ENCODE measurements around the gene ODC1.

Gene ODC1

DNA sequence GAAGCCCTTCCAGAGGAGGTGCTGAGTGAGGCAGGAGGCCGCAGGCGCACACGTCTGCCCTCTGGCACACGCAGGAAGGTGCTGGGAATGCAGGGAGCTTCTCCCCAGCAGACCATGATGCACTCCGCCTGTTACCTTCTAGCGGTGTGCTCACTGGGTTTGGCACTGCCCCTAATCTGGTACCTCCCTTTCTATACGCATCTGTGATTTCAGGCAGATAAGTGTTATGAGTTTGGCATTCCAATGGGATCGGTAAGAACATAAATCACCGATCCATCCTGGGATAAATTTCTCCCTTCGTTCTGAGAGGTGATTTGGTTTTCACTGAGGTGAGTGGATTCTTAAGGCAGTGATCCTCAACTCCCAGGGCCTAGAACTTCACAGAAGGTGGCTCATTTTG lies 34.6 kb downstream of the ODC1 start:
- DNase-seq: no peak

DNA sequence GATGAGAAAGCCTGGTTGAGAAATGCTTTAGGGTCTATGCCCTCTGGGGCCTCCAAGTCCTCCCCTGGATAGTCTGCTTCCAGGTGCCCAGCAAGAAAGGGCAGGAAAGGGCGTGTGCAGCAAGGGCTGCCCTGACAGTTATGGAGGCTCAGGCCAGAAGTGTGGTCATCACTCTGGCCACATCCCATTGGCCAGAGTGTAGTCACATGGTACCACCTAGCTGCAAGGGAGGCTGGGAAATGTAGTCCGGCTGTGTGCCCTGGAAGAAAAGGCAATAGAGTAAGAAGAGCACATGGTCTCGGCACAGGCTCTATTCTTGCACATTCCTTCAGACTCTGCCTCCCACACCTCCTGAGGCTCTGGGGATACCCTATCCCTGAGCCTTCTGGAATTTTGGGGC lies 35.7 kb downstream of the ODC1 start:
- DNase-seq: no peak

DNA sequence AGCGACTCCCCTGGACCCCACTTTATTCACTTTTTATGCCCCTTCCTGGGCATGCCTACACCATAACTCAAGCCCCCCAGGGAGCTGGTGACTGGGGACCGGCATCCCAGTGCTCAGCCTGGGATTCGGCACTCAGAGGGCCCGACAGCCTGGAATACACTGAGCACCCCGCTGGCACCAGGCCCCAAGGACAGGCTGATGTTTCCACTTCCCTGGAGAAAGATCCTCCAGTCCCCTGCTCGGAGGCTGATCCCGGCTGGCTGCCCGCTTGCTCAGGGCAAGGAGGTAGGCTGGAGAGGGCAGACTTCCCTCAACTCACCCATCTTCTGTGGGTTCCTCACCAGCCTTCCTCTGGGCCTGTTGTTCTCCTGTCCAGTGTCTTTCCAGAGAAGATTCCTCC lies 36.6 kb downstream of the ODC1 start:
- no peak for DNase-seq

DNA sequence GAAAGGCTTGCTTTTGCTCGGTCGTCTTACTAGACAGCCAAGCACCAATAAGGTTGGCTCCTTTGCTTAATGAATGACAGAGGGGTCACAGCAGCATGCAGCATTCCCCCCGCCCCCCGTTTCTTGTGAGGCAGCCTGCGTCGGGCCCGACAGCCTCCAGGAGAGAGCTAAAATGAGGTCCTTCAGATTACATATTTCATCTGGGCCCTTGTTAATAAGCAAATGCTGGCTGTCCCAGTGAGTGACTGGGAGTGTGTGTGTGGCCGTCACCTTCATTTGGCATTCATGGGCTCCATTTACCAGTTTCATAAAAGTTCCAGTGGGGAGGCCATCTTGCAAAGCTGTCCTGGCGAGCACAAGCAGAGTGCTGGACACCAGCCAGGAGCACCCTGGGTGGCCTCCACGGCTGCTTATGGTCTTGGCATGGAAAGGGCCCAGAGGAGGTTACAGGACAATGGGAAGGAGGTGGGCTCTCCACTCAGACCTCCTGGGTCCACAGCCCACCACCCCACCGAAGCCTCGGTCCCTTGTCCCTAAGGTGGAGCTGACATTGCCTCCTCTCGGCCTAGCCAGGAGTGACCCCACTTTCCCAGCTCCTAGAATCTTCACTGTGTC lies 37.2 kb downstream of the ODC1 start:
- no peak for DNase-seq

DNA sequence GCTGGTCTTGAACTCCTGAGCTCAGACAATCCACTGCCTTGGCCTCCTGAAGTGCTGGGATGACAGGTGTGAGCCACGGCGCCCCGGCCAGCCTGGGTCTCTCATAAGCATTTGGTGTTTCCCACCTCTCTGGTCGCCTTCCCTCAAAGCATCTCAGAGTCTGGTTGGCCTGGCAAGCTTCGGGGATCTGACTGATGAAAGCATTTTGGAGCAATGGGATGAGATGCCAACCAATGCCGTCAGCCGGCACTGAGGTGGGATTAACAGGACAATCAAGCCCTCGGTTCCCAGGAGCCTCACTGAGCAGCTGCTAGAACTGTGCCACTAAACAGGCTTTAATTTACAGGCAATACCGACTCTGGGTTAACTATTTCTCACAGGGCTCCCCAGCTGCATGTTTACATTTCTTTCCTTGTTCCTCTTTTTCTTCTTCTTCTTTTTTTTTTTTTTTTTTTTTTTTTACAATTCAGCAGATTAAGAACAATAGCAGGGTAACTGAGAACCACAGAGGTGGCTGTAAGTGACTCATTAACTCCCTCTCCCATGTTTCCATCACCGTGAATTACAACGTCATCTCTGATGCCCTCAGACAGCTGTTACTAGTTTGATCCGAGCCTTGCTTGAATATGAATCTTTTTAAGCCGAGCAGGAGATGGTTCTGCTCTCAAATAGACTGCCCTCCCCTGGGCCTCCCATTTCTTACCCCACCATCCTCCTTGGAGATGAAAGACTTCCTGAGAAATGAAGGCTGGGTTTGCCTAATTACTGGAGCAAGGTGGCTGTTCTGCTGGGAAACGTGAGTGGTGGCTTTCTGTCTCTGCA lies 37.9 kb downstream of the ODC1 start:
- peak; percentile 92 for DNase-seq

DNA sequence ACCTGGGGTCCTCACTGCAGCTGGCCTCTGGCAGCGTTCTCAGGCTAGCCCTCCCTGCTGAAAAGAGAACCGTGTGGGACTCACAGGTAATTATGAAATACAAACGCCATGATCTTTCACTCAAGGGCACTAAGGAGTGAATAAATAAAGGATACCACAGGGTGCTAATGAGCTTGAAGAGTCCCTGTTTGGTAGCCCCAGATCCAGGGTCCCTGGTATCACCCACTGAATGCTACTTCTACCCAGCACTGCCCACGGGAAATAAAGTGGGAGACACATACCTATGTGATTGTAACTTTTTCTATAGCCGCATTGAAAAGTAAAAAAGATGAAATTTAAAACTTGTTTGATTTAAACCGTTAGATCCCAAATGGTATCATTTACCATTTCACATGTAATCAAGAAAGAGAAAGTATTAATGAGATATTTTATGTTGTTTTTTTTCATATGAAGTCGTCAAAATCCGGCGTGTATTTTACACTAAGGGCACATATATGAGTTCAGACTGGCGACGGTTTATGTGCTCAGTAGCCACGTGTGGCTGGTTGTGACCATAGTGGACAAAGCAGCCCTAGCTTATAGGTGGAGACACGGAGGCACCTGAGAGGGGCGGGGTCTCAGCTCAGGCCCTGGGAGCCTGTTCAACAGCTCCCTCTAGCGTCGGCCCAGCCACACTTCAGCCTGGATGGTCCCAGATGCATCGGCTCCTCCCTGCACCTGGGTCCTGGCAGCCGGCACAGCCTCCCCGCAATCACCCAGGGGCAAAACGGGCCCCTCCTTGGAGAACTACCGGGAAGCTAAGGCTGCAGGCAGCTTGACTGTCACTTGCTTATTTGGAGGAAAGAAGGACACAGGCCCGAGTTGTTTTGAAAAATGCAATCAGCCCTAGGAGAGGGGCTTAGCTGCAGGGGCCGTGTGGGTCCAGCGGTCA lies 39.2 kb downstream of the ODC1 start:
- DNase-seq: no peak

DNA sequence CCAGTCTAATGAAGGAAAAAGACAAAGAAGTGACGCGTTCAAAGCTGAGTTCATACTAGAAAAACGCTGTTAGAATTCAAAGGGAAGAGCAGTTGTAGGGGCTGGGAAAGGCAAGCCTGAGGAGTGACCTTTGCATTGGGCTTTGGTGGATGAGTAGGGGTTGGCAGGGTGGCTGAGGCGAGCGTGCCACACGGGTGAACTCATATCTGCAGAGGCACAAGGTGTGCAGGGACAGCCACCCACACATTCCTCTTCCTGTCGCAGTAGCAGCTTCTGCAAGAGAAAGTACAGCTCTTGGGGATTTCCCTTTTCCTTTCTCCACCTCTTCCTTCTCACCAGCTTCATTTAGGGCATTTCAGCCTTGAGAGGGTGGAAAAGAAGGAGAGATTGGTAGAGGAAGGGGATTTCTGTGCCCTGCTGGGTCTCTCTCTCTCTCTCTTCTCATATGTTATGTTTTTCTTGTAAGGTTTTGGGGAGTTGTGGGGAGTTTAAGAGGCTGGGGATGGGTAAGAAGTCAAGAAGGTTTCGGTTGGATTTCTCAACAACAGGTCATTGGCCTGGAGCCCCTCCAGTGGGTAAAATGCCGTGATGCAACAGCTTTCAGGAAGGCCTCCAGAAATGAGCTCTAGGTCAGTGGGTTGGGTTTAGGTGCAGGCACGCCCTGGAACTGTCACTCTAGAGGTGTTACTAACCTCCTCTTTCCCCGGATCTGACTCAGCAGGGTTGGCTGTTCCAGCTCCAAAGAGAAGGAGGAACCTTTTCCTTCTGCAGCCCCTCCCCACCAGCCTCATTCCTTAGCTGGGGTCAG lies 40.1 kb downstream of the ODC1 start:
- DNase-seq: peak; percentile 79

DNA sequence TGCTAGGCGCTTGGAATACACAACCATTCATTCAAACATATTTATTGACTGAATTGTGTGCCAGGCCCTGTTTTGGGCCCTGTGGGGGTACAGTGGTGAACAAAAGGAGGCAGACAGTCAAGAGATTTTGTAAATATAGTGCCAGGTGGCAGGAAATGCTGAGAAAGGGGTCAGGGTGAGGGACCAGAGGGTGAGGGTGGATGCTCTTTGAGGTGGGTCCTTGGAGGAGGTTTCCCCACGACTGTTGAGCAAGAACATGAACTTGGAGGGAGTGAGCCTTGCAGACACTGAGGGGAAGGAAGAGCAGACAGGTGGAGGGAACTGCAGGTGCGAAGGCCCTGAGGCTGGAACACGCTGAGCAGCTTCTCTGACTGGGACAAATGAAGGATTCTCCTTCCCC lies 40.7 kb downstream of the ODC1 start:
- DNase-seq: no peak

DNA sequence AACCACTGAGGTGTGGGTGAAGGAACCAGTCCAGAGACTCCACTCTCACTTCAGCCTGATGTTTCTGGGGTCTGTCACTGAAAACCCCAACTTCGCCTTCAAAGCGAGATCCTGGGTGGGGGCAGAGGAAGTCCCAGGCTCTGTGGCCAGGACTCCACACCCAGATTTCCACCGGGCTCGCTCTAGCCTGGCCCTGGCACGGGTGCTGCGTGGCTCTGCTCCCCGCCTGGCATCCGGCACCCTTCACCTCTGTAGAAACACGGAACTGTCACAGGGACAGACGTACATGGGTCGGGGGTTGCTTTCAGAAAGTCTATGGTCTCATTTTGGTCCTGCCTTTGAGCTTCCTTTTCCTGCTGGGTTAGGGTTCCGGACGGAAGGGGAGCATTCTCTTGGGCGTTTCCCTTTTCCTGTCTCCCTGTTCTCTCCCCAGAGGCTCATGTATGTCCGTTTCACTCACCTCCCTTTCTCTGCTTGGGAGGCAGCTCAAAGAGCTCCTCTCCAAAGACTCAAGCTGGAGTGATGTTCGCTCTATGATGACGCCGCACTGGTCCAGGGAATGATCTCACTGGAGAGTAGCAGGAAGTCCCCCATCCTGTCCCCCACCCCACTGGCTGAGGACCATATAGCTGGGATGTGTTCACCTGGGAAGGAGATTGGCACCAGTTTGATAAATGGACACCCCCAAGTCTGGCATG lies 41.5 kb downstream of the ODC1 start:
- no peak for DNase-seq

DNA sequence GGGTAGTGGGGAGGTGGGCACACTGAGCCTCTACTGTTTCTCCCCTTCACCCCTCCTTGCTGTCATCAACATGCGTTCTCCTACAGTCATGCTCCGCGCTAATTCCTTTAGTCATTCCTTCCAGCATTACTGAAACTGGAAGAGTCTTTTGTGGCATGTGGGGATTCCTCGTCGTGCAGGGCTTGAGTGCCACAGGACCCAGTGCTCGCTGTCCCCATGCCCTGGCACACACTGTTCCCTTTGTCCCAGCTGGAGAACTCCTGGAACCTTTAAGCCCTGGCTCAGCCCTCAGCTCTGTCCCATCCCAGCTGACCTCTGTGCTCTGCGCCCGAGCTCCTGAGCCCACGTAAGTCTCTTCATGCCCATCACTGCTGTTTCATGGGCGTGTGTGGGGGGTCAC lies 42.1 kb downstream of the ODC1 start:
- no peak for DNase-seq

DNA sequence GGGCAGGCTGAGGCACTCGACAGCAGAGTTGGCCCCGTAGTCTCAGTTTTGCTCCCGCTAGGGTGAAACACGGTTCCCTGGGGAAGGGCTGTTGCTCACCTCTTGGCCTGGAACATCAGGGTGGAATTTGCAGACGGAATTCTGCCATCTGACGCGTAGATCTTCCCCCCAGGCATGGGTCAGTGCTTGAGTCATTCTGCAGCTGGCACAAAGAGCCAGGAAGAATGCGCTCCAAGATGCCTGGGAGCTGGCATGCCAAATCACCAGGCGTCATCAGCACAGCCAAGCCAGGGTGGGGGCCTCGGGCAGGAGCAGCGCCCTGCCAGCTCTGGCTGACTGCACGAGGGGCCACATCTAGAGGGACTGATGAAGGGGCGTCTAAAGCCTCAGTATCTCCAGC lies 42.7 kb downstream of the ODC1 start:
- DNase-seq: no peak

DNA sequence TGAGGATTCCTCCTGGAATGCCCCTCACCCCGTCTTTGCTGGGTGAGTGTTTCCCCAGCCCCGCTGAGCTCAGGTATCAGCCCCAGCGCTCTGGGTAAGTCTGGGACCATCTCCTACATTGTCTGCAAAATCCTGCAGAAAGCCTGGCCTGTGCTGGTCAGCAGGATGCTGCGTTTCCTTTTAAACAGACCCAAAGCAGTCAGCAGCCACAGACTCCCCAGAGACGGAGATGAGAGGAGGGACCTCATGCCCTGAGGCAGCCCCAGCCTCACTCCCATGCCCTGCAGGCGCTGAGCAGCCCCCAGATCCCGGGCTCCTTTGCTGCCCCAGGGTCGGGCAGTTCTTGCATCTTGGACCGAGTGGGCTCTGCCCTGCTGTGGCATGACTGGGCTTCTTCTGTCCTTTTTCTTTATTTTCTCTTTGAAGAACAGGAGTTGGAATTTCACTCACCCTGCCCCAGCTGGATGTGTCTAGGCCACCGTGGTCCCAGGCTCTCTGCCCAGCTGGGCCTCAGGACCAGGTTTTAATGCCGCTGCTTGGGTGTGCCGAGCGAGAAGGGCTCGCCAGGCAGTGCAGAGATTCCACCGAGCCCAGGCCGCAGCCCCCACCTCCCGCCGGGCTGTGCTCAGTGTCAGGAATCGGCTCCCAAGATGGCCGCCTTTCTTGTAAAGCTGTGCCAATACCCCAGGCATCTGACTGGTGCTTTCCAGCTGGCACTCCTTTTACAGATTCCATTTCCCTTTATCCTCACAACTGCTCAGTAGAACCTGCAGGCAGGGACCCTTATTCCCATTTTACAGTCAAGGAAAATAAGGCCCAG lies 43.6 kb downstream of the ODC1 start:
- no peak for DNase-seq

DNA sequence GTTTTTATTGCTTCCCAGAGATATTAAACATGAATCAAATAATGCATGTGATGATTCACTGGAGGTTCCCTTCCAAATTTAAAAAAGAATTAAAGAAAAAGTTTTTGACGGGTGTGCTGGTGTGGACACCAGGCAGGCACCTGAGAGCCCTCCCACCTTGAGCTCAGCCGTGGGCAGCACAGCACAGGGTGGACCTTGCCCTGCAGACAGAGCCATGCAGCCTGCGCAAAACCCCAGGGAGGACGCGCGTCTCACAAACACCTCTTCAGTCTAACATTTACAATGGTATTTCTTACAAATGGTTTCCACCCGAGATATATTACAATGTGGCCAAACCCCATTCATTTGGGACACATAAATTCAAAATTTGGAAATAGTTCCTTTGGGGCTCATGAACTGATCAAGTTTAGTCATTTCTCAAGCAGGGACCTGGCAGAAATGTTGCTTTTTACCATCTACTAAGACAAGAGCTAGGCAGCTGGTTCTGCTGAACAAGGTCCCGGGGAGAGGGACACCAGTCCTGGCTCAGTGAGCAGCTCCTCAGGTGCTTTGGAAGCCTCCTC lies 45.4 kb downstream of the ODC1 start:
- no peak for DNase-seq

DNA sequence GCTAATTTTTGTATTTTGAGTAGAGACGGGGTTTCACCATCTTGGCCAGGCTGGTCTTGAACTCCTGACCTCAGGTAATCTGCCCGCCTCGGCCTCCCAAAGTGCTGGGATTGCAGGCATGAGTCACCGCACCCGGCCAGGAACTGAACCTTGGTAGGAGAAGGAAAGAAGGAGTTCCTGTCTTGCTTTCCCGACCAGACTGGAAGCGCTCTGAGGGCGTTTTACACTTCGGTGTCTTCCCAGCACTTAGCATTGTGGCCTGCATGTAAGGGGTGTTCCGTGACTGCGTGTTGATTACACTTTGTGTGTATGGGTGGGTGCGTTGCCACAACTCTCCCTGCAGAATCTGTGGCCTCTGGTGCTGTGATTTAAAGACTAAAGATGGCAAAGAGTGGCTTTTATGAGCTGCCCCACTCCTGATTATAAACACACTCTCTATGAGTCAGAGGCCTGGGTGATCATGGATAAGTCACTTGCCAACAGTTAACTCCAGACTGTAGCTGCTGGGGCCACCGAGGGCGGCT lies 46.0 kb downstream of the ODC1 start:
- no peak for DNase-seq

DNA sequence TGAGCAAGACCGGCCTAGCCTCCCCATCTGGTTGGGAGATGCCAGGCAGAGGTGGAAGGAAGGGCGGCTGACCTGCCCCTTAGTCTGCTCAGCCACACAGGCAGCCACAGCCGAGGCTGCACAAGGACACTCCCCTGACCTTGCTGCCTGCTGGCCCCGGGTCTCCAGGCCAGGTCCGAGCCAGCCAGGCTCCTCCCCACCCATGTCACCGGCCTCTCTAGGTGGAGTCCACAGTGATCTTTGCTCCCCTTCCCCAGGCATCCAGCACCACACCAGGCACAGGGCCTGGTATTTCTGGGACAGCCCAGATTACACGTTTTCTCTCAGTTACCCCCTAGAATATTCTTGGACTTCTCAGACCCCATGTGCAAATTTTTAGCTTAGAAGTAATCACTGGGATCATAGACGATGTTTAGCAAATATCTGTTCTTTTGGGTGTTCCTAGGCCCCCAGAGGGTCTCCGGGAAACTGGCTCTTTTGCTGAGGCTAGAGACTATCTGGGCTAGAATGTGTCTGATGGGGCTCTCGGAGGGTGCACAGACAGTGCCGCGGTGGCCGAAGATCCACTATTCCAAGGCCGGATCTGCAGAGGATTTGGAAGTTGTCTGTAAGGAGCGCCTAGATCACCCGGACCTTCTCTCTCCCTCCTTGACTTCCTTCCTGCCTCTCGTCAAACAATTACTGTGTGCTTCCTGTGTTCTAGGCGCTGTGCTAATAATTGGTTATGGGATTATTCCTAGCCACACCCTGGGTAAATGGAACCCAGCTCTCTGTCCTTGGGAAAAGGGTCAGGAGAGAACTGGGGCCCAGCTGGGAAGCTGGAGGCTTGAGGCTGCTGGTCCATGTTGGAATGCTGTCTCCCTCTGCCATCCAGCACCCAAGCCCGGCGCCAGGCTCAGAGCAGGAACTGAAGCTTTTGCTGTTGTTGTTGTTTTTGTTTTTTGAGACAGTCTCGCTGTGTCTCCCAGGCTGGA lies 46.9 kb downstream of the ODC1 start:
- DNase-seq: no peak

DNA sequence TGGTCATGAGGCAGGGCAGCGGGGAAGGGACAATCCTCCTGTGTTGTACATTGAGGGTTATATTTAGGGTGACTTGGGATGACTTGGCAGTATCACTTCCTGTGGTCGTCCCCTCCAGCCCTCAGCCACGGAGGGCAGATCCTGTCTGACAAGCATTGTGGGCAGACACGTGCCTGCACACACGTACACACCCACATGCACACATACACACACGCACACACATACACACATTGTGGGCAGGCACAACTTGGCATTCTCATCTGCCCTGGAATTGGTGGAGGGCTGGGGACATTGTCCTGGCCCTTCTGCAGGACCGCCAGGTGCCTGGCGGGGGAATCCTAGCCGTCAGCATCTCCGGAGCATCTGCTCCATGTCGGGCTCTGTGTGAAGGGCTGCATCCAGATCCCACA lies 47.6 kb downstream of the ODC1 start:
- DNase-seq: peak; percentile 44

DNA sequence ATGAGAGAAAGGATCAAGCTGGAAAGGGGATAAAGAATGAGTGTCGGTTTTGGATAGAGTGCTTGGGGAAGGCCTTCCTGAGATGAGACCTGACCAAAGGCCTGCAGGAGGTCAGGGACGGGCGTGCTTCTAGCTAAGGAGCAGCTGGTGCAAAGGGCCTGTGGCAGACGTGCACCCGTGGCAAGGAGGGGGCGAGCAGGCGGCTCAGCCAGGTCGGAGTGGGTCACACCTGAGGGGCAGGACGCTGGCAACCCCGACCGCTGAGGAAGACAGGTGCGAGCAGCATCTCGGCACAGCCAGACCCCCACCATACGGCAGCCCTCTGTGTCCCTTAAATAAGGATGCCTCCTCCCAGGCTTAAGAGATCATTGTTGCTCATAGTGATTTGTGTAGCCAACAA lies 48.1 kb downstream of the ODC1 start:
- DNase-seq: no peak

DNA sequence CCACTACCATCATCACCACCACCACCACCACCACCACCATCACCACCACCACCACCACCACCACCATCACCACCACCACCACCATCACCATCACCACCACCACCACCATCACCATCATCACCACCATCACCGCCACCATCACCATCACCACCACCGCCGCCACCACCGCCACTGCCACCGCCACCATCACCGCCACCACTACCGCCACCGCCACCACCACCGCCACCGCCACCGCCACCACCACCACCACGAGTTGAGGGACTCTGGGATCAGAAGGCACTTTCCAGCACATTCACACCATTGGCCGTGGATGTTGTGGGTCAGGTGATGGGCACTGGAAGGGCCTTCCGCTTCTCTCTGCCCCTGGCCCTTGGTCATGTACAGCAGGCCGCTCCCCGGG lies 48.8 kb downstream of the ODC1 start:
- no peak for DNase-seq

DNA sequence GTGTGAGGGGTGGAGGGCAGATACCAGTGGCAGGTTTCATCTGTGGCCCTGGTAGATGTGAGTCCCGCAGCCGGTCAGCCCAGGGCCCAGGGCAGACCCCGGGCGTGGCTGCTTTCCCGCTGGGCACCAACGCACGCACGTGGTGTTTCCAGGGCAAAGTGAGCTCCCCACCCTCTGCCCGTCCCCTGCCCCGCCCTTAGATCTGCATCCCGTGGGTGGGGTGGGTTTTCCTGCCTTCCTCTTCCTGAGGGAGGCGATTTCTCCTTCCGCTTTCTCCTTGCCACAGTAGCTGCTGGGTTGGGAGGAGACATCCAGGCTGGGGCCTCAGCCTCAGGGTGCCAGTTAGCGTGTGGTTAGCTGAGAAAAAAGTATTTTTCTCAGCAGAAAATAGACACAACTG lies 49.6 kb downstream of the ODC1 start:
- no peak for DNase-seq
